Naive thymus-derived CD4-positive, alpha-beta T cell (primary cell): ENCODE data around the gene CDS2. TPM values are rescaled to one million over a fixed set of nuclear protein-coding genes. Genes with fewer than 3 reads are reported as not detected.

Source experiments
- ATAC-seq: fragments of 150-1000 bp; cut with Tn5 transposase; 2 replicates; pipeline ENCODE4 v1.10.0; 2021; ENCODE audit warnings: mild to moderate bottlenecking, moderate library complexity
- CTCF ChIA-PET: fragments of 350-600 bp; sonication (Branson Sonifier 250); formaldehyde crosslinking; loops from one replicate; lab custom pipeline; 2021; ENCODE audit warnings: antibody characterized with exemption; lab: Charles Lee
- POLR2A ChIA-PET: fragments of 350-600 bp; sonication (Branson Sonifier 250); formaldehyde crosslinking; loops from one replicate; lab custom pipeline; 2021; ENCODE audit warnings: antibody characterized with exemption, inconsistent platforms; lab: Charles Lee
- DNase-seq, 9 donors: peaks; one replicate each; pipeline versions ENCODE4 v3.0.0 to v3.0.0-alpha.2; 2020 to 2022; ENCODE audit warnings: mixed read lengths in 1 of 9
- H3K27ac ChIP-seq: one replicate; pipeline ENCODE4 v1.7.0; 2013; ENCODE audit warnings: mild to moderate bottlenecking, low read depth, low read length, moderate library complexity
- H3K27me3 ChIP-seq, 2 donors: one replicate each; pipeline ENCODE4 v1.7.0; 2013; ENCODE audit warnings: low read length in 2 of 2, mild to moderate bottlenecking in 2 of 2, moderate library complexity in 2 of 2; ENCODE audit not compliant: control insufficient read depth in 2 of 2, insufficient read depth in 2 of 2
- H3K36me3 ChIP-seq, 3 experiments: 1 replicate in 2 of 3; 2 replicates in 1 of 3; pipeline ENCODE4 v1.7.0; 2013; ENCODE audit warnings: low read length in 3 of 3, mild to moderate bottlenecking in 3 of 3, moderate library complexity in 1 of 3; ENCODE audit not compliant: insufficient read depth in 3 of 3, control insufficient read depth in 2 of 3
- H3K4me1 ChIP-seq, 2 donors: one replicate each; pipeline ENCODE4 v1.7.0; 2013; ENCODE audit warnings: low read length in 2 of 2, mild to moderate bottlenecking in 2 of 2, moderate library complexity in 1 of 2; ENCODE audit not compliant: control insufficient read depth in 2 of 2, insufficient read depth in 2 of 2
- H3K4me3 ChIP-seq: 2 replicates; pipeline ENCODE4 v1.7.0; 2013; ENCODE audit warnings: mild to moderate bottlenecking, low read length
- H3K9me3 ChIP-seq, 3 experiments: 1 replicate in 2 of 3; 2 replicates in 1 of 3; pipeline ENCODE4 v1.7.0; 2013; ENCODE audit warnings: low read length in 3 of 3; ENCODE audit not compliant: control insufficient read depth in 2 of 3
- H3K27ac Mint-ChIP-seq, 9 donors: one replicate each; pipeline ENCODE4 v1.8.0; 2020 to 2022; ENCODE audit warnings: mixed read lengths in 9 of 9, mild to moderate bottlenecking in 8 of 9, moderate library complexity in 5 of 9, inconsistent platforms in 2 of 9
- H3K27me3 Mint-ChIP-seq, 5 donors: one replicate each; pipeline ENCODE4 v1.8.0; 2021 to 2022; ENCODE audit warnings: mixed read lengths in 5 of 5, mild to moderate bottlenecking in 1 of 5
- H3K36me3 Mint-ChIP-seq, 5 donors: one replicate each; pipeline ENCODE4 v1.8.0; 2020 to 2022; ENCODE audit warnings: mixed read lengths in 5 of 5, mild to moderate bottlenecking in 3 of 5, inconsistent platforms in 1 of 5
- H3K4me1 Mint-ChIP-seq, 7 donors: one replicate each; pipeline ENCODE4 v1.8.0; 2020 to 2022; ENCODE audit warnings: mixed read lengths in 7 of 7, mild to moderate bottlenecking in 3 of 7, inconsistent platforms in 1 of 7
- H3K4me3 Mint-ChIP-seq, 10 donors: one replicate each; pipeline ENCODE4 v1.8.0; 2020 to 2022; ENCODE audit warnings: mild to moderate bottlenecking in 10 of 10, mixed read lengths in 10 of 10, moderate library complexity in 6 of 10, inconsistent platforms in 2 of 10
- H3K9me3 Mint-ChIP-seq, 11 donors: one replicate each; pipeline ENCODE4 v1.8.0; 2020 to 2022; ENCODE audit warnings: mixed read lengths in 11 of 11, mild to moderate bottlenecking in 4 of 11, inconsistent platforms in 1 of 11, moderate library complexity in 1 of 11
- intact Hi-C, 2 donors: fragments of 100-400 bp; cut with micrococcal nuclease; formaldehyde crosslinking; loops; one replicate each; pipeline ENCODE4 v1.15.1; 2023
- polyA plus RNA-seq, 2 donors: library from polyadenylated mRNA; unstranded; fragments of 300-500 nt; fragmentation: Illumina TruSeq; gene quantifications; one replicate each; pipeline ENCODE4 v1.2.3, GENCODE V29; 2021
- total RNA-seq, 6 experiments: library from RNA in 5 of 6; stranded (reverse) in 5 of 6; gene quantifications; 1 replicate in 5 of 6; 2 replicates in 1 of 6; pipeline ENCODE4 v1.2.3 and lab custom pipeline; 2021 to 2026

CDS2 gene
- total and polyA plus RNA-seq, 7 experiments from 2014 or later: 34.9 to 58.3 (median 52.4) TPM

DNA sequence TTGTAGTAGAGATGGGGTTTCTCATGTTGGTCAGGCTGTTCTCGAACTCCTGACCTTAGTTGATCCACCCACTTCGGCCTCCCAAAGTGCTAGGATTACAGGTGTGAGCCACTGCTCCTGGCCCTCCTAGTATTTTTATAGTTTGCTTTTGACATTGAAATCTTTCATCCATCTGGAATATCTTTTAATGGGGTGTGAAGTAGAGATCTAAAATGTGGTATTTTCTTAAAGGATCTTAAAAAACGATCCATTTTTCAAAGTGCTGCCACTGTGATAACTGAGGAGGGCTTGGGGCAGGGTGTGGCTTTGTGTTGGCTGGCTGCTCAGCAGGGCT lies 23.1 kb downstream of the CDS2 start:
- Mint-ChIP-seq H3K9me3 (no peaks in the 10 kb centered on the region), H3K36me3 (peaks cover 4 to 16% (median 8%) of the 10 kb centered on the region in 5 donors), H3K4me1 (peaks cover 49 to 86% (median 76%) of the 10 kb centered on the region in 7 donors), H3K27ac (no peak overlapping the region), H3K27me3 (no peaks in the 10 kb centered on the region), H3K4me3 (no peak overlapping the region)
- DNase-seq (no peak), ATAC-seq (no peak)
- no peak overlapping the region for H3K4me3 ChIP-seq
- H3K4me1 ChIP-seq: peaks cover 11 to 14% of the 10 kb centered on the region in 2 donors
- CTCF ChIA-PET: no interaction called here
- POLR2A ChIA-PET: no interaction called here
- H3K27ac ChIP-seq: no peak overlapping the region
- intact Hi-C loops: no loop called here
- no peaks in the 10 kb centered on the region for H3K9me3 ChIP-seq
- H3K36me3 ChIP-seq: no peaks in the 10 kb centered on the region
- no peaks in the 10 kb centered on the region for H3K27me3 ChIP-seq

DNA sequence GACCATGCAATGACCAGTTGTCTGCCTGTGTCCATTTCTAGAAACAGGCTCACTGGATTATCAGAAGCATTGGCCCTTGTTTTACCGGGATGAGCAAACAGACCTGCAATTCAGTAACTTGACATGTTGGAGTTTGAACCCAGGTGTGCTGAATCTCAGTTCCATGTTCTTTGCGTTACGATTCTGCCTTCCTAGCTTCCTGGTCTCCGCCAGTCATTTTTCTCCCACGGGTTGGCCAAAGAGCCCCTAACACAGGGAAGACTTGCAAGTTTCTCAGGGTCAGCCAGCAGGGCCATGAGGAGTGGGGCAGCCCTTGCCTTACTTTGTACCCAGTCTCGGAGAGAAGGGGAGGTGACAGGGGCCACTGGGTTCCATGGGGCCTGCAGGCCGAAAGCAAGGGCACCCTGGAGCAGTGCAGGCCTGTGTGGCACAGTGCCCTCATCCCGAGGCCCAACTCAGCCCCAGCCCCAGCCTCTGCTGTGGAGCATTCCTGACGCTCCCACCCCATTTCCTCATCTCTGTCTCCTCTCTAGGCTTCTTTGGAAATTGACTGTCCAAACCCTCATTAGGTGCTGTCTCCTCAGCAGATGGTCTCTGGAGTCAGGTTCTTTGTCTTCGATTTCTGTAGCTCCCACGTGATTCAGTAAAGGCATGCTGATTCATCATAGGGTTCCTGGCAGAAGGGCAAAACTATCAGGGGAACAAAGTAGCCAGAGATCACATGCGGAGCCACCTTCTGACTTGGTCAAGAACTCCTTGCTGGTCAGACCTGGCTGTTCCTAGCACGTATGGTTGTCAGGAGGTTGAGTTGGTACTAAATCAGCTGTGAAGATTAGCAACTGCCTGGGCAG lies 23.6 kb downstream of the CDS2 start:
- no peaks in the 10 kb centered on the region for H3K27me3 Mint-ChIP-seq
- H3K9me3 ChIP-seq: no peaks in the 10 kb centered on the region
- H3K27ac Mint-ChIP-seq: peak overlapping the region in 2 of 9 donors; percentile 45 to 85
- no peak overlapping the region for H3K4me3 ChIP-seq
- intact Hi-C loops: no loop called here
- ATAC-seq (no peak), DNase-seq (no peak)
- H3K9me3 Mint-ChIP-seq: no peaks in the 10 kb centered on the region
- peaks cover 4 to 18% (median 7%) of the 10 kb centered on the region in 5 donors for H3K36me3 Mint-ChIP-seq
- ChIA-PET CTCF (no interaction called here), POLR2A (interaction anchor here (0.6 kb wide), 1 partner anchor 17 kb away, joined by 3 read pairs; no protein-coding TSS in a partner anchor)
- no peaks in the 10 kb centered on the region for H3K36me3 ChIP-seq
- H3K4me1 Mint-ChIP-seq: peaks cover 49 to 88% (median 77%) of the 10 kb centered on the region in 7 donors
- H3K4me1 ChIP-seq: peaks cover 11 to 16% of the 10 kb centered on the region in 2 donors
- H3K27me3 ChIP-seq: no peaks in the 10 kb centered on the region
- no peak overlapping the region for H3K27ac ChIP-seq
- H3K4me3 Mint-ChIP-seq: no peak overlapping the region

DNA sequence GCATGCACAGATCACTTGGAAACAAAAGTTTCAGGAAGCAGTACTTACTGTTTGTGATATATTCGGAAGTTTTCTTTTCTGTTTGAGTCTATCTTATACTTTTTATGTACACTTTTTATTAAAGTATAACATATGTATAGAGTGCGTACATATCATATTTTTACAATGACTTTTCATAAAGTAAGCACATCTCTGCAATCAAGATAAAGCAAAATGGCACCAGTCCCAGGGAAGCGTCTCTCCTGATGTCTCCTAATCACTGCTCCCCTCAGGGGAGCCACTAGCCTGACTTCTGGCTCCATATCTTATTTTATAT lies 26.3 kb downstream of the CDS2 start:
- Mint-ChIP-seq H3K9me3 (peaks cover 0 to 3% (median 0%) of the 10 kb centered on the region in 11 donors), H3K4me3 (peak overlapping the region in 1 of 10 donors; percentile 6), H3K27ac (no peak overlapping the region), H3K27me3 (no peaks in the 10 kb centered on the region), H3K4me1 (peaks cover 42 to 87% (median 74%) of the 10 kb centered on the region in 7 donors), H3K36me3 (peaks cover 0 to 27% (median 11%) of the 10 kb centered on the region in 5 donors)
- no peak overlapping the region for H3K27ac ChIP-seq
- DNase-seq (no peak), ATAC-seq (no peak)
- no peaks in the 10 kb centered on the region for H3K9me3 ChIP-seq
- H3K27me3 ChIP-seq: no peaks in the 10 kb centered on the region
- intact Hi-C loops: no loop called here
- no peaks in the 10 kb centered on the region for H3K36me3 ChIP-seq
- ChIA-PET CTCF (interaction anchor here (0.7 kb wide), 1 partner anchor 518 kb away, joined by 3 read pairs; no protein-coding TSS in a partner anchor), POLR2A (no interaction called here)
- peaks cover 7 to 20% of the 10 kb centered on the region in 2 donors for H3K4me1 ChIP-seq
- H3K4me3 ChIP-seq: no peak overlapping the region

DNA sequence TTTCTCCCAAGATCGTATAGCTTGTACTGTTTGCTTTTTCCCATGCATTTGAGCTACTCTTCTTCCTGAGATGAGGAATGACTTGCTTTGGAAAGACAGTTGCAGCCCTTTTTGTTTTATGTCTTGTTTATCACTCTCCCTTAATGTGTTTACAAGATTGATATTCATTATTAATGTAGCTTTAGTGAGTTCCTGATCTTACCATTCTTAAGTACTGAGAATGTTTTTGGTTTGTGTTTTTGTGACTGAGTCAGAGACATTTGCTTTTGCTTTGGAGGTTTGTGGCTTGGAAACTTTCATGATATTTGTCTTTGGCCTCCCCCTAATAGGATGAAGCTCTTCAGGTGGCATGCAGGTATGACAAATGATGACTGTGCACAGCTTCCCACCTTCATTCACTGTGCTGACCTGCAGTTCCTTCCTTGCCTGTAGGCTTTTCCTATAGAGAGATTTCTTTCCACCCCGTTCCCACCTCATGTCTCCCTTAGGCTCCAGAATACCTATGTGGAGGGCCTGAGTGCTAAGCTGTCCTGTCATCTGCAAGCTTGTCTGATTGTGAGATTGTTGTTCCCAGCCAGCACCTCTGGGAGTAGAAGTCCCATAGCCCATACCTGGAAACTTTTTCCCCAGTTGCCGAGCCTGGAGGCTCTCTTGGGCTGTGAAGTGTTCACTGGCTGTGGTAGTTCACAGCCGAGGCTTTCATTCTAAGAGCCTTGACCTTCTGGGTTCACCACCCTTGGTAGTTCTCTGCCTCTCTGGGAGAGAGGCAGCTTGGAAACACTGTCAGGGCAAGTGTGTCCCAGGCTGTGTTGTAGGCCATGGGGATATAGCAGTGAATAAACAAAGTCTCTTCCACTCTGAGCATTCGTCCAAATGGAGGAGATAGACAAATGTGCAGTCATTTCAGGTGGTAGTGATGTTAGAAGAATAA lies 27.1 kb downstream of the CDS2 start:
- Histone ChIP-seq H3K36me3 (no peaks in the 10 kb centered on the region), H3K4me1 (peaks cover 7 to 20% of the 10 kb centered on the region in 2 donors), H3K27me3 (no peaks in the 10 kb centered on the region), H3K27ac (no peak overlapping the region), H3K4me3 (no peak overlapping the region), H3K9me3 (no peaks in the 10 kb centered on the region)
- H3K9me3 Mint-ChIP-seq: peaks cover 0 to 3% (median 0%) of the 10 kb centered on the region in 11 donors
- DNase-seq: no peak
- POLR2A ChIA-PET: interaction anchor here (0.6 kb wide), 1 partner anchor 493 kb away, joined by 5 read pairs; no protein-coding TSS in a partner anchor
- H3K36me3 Mint-ChIP-seq: peaks cover 0 to 27% (median 11%) of the 10 kb centered on the region in 5 donors
- no peak for ATAC-seq
- CTCF ChIA-PET: interaction anchor here (0.7 kb wide), 1 partner anchor 519 kb away, joined by 3 read pairs; no protein-coding TSS in a partner anchor
- no peak overlapping the region for H3K27ac Mint-ChIP-seq
- peak overlapping the region in 2 of 10 donors; percentile 2 to 35 for H3K4me3 Mint-ChIP-seq
- peaks cover 41 to 85% (median 72%) of the 10 kb centered on the region in 7 donors for H3K4me1 Mint-ChIP-seq
- H3K27me3 Mint-ChIP-seq: no peaks in the 10 kb centered on the region
- intact Hi-C loops: no loop called here

DNA sequence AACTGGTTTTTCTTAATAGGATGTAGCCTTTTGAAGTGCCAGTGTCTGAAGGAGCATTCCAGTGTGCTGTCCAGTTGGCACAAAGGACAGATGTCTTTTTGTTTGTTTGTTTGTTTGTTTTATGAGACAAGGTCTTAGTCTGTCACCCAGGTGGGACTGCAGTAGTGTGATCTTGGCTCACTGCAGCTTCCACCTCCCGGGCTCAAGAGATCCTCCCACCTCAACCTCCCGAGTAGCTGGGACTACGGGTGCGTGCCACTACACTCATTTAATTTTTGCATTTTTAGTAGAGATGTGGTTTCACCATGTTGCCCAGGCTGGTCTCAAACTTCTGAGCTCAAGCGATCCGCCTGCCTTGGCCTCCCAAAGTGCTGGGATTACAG lies 27.7 kb downstream of the CDS2 start:
- ChIA-PET POLR2A (interaction anchor here (0.6 to 1.0 kb wide), 2 partner anchors 10 to 493 kb away, joined by 3 to 5 read pairs; no protein-coding TSS in a partner anchor), CTCF (no interaction called here)
- H3K4me3 Mint-ChIP-seq: peak overlapping the region in 2 of 10 donors; percentile 2 to 35
- DNase-seq: no peak
- peaks cover 0 to 3% (median 0%) of the 10 kb centered on the region in 11 donors for H3K9me3 Mint-ChIP-seq
- Histone ChIP-seq H3K4me1 (peaks cover 7 to 20% of the 10 kb centered on the region in 2 donors), H3K9me3 (no peaks in the 10 kb centered on the region), H3K27me3 (no peaks in the 10 kb centered on the region), H3K27ac (no peak overlapping the region), H3K4me3 (no peak overlapping the region), H3K36me3 (no peaks in the 10 kb centered on the region)
- peaks cover 0 to 27% (median 11%) of the 10 kb centered on the region in 5 donors for H3K36me3 Mint-ChIP-seq
- no peak overlapping the region for H3K27ac Mint-ChIP-seq
- intact Hi-C loops: no loop called here
- H3K4me1 Mint-ChIP-seq: peaks cover 41 to 80% (median 67%) of the 10 kb centered on the region in 7 donors
- no peaks in the 10 kb centered on the region for H3K27me3 Mint-ChIP-seq
- ATAC-seq: no peak

- intact Hi-C loops: no loop called here
- Histone ChIP-seq H3K9me3 (no peaks in the 10 kb centered on the region), H3K4me1 (peaks cover 7 to 20% of the 10 kb centered on the region in 2 donors), H3K27me3 (no peaks in the 10 kb centered on the region), H3K27ac (no peak overlapping the region), H3K36me3 (no peaks in the 10 kb centered on the region), H3K4me3 (no peak overlapping the region)
- Mint-ChIP-seq H3K9me3 (peaks cover 0 to 3% (median 0%) of the 10 kb centered on the region in 11 donors), H3K27me3 (no peaks in the 10 kb centered on the region), H3K27ac (peak overlapping the region in 2 of 9 donors; percentile 1 to 60), H3K4me3 (peak overlapping the region in 1 of 10 donors; percentile 1), H3K4me1 (peaks cover 41 to 78% (median 63%) of the 10 kb centered on the region in 7 donors), H3K36me3 (peaks cover 0 to 27% (median 11%) of the 10 kb centered on the region in 5 donors)
- no peak for ATAC-seq
- no peak for DNase-seq
- ChIA-PET POLR2A (interaction anchor here (1.0 kb wide), 1 partner anchor 11 kb away, joined by 3 read pairs; no protein-coding TSS in a partner anchor), CTCF (no interaction called here)
Measured at GRCh38 chr20:5155404-5155803, 28.6 kb downstream of the CDS2 start.
